ENCODE data around the gene CLASP2. TPM values are rescaled to one million over a fixed set of nuclear protein-coding genes. Genes with fewer than 3 reads are reported as not detected.

CLASP2 gene
- total RNA-seq, 1 experiment from 2014 or later, result 36.5 TPM

- no peaks in the 10 kb centered on the region for H3K36me3 ChIP-seq (ENCODE audit: low read depth)
- ChIA-PET POLR2A (ENCODE audit: unreplicated experiment) (no interaction called here), CTCF (no interaction called here)
- no peak for DNase-seq
- intact Hi-C loops (cut with micrococcal nuclease; ENCODE audit: unreplicated experiment), result no loop called here
- no peaks in the 10 kb centered on the region for H3K9me2 ChIP-seq (ENCODE audit: insufficient read depth)
- H3K4me1 ChIP-seq (replicated peaks; ENCODE audit: insufficient read depth), result no peaks in the 10 kb centered on the region
- BruUV-seq (replicated peaks), result no TSS peak
- no peaks in the 10 kb centered on the region for H3K27me3 ChIP-seq (ENCODE audit: insufficient read depth, low read depth)
- no peaks in the 10 kb centered on the region for H3F3A ChIP-seq (ENCODE audit: insufficient read depth, low read depth)
- no peaks in the 10 kb centered on the region for H3K79me2 ChIP-seq (ENCODE audit: low read depth)
- H3K4me2 ChIP-seq, result no peak overlapping the region
- H3K9me3 ChIP-seq (ENCODE audit: insufficient read depth, low read depth), result no peaks in the 10 kb centered on the region
- TF ChIP-seq EZH2 (IDR thresholded peaks at IDR 0.05; ENCODE audit: low read depth) (no peak), CTCF (conservative IDR thresholded peaks at IDR 0.05) (no peak)
- H2AFZ ChIP-seq, result no peak overlapping the region
- no peaks in the 10 kb centered on the region for H4K20me1 ChIP-seq (ENCODE audit: insufficient read depth)
- H3K27ac ChIP-seq, result no peak overlapping the region
- H3K4me3 ChIP-seq, result no peak overlapping the region
These were observed 27.7 kb downstream of the CLASP2 start for GRCh38 chr3:33690341-33690740.

DNA sequence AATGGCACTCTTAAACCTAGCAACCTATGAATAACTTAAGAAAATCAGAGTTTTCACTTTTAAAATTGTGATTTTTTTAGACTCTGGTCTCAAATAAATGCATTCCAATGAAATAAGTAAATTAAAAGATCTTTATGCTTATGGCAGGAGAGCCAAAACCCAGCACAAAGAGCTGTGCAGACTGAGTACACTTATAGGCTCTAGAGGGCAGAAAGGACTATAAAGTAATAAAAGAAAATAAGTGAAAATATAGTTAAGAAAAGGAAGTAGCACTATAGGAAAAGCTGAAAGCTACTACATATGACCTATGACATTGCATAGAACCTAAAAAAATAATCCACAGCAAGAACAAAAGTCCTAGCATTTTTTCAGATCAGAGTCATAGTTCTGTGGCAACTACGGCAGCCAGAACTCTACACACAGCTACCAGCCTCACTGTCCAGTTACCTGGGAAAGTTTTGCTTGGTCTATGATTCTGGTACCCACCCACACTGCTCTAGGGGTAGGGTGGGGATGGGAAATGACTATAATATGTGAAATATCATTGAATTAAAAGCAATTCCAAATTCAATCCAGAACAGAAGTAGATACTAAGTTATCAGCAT, 30.5 kb downstream of the CLASP2 start:
- H4K20me1 ChIP-seq (ENCODE audit: insufficient read depth), result no peaks in the 10 kb centered on the region
- no peak overlapping the region for H3K4me2 ChIP-seq
- DNase-seq, result no peak
- H3K9me2 ChIP-seq (ENCODE audit: insufficient read depth), result no peaks in the 10 kb centered on the region
- no peaks in the 10 kb centered on the region for H3K4me1 ChIP-seq (replicated peaks; ENCODE audit: insufficient read depth)
- ChIA-PET CTCF (no interaction called here), POLR2A (ENCODE audit: unreplicated experiment) (no interaction called here)
- no peak overlapping the region for H2AFZ ChIP-seq
- no peak overlapping the region for H3K27ac ChIP-seq
- no peaks in the 10 kb centered on the region for H3K27me3 ChIP-seq (ENCODE audit: insufficient read depth, low read depth)
- H3K4me3 ChIP-seq, result no peak overlapping the region
- H3K36me3 ChIP-seq (ENCODE audit: low read depth), result no peaks in the 10 kb centered on the region
- intact Hi-C loops (cut with micrococcal nuclease; ENCODE audit: unreplicated experiment), result no loop called here
- no peaks in the 10 kb centered on the region for H3K79me2 ChIP-seq (ENCODE audit: low read depth)
- H3F3A ChIP-seq (ENCODE audit: insufficient read depth, low read depth), result no peaks in the 10 kb centered on the region
- TF ChIP-seq CTCF (conservative IDR thresholded peaks at IDR 0.05) (no peak), EZH2 (IDR thresholded peaks at IDR 0.05; ENCODE audit: low read depth) (no peak)
- BruUV-seq (replicated peaks), result no TSS peak
- no peaks in the 10 kb centered on the region for H3K9me3 ChIP-seq (ENCODE audit: insufficient read depth, low read depth)

- POLR2A ChIA-PET (ENCODE audit: unreplicated experiment), result interaction anchor here (0.7 kb wide), 1 partner anchor 297 kb away, joined by 4 read pairs; no protein-coding TSS in a partner anchor
- no TSS peak for BruUV-seq (replicated peaks)
These were observed 35.3 kb downstream of the CLASP2 start for GRCh38 chr3:33682770-33683169.

More at GRCh38 chr3:33682770-33683169, 35.3 kb downstream of the CLASP2 start:
- Histone ChIP-seq H3K9me2 (ENCODE audit: insufficient read depth) (no peaks in the 10 kb centered on the region), H3K27ac (no peak overlapping the region), H3K27me3 (ENCODE audit: insufficient read depth, low read depth) (no peaks in the 10 kb centered on the region), H3K4me2 (no peak overlapping the region), H3K36me3 (ENCODE audit: low read depth) (no peaks in the 10 kb centered on the region), H2AFZ (no peak overlapping the region), H3F3A (ENCODE audit: insufficient read depth, low read depth) (no peaks in the 10 kb centered on the region), H3K9me3 (ENCODE audit: insufficient read depth, low read depth) (no peaks in the 10 kb centered on the region), H4K20me1 (ENCODE audit: insufficient read depth) (no peaks in the 10 kb centered on the region), H3K4me1 (replicated peaks; ENCODE audit: insufficient read depth) (no peaks in the 10 kb centered on the region), H3K79me2 (ENCODE audit: low read depth) (no peaks in the 10 kb centered on the region), H3K4me3 (no peak overlapping the region)
- intact Hi-C loops (cut with micrococcal nuclease; ENCODE audit: unreplicated experiment), result no loop called here
- CTCF ChIA-PET, result no interaction called here
- no peak for TF ChIP-seq CTCF (conservative IDR thresholded peaks at IDR 0.05)
- no peak for TF ChIP-seq EZH2 (IDR thresholded peaks at IDR 0.05; ENCODE audit: low read depth)
- no peak for DNase-seq
